ENCODE results near the gene GDF11. TPM values are rescaled to one million over a fixed set of nuclear protein-coding genes. Genes with fewer than 3 reads are reported as not detected.

Gene GDF11
- total RNA-seq, 1 donor = 4.7 TPM

DNA sequence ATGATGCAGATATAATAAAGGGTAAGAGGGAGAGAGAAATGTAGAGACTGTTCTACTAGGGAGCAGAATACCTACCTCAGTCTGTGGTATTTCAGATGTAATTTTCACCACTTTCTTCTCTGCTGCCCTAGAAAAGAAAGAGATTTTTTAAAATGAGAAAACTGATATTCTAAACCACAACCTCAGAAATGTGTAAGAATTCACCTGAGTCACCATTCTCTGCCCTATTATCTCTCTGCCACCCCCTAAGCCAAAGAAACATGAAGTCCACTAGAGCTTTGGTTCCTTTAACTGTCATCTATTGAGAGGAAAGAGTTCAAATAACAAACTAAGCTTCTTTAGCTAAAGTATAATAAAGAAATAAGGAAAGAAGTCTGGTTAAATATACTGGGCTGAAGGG, 53.0 kb downstream of the GDF11 start:
- TF ChIP-seq, protein P1, sequence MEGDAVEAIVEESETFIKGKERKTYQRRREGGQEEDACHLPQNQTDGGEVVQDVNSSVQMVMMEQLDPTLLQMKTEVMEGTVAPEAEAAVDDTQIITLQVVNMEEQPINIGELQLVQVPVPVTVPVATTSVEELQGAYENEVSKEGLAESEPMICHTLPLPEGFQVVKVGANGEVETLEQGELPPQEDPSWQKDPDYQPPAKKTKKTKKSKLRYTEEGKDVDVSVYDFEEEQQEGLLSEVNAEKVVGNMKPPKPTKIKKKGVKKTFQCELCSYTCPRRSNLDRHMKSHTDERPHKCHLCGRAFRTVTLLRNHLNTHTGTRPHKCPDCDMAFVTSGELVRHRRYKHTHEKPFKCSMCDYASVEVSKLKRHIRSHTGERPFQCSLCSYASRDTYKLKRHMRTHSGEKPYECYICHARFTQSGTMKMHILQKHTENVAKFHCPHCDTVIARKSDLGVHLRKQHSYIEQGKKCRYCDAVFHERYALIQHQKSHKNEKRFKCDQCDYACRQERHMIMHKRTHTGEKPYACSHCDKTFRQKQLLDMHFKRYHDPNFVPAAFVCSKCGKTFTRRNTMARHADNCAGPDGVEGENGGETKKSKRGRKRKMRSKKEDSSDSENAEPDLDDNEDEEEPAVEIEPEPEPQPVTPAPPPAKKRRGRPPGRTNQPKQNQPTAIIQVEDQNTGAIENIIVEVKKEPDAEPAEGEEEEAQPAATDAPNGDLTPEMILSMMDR (IDR thresholded peaks at IDR 0.05; ENCODE audit: insufficient read depth, low read length) = no peak
- DNase-seq (ENCODE audit: low read depth) = no peak
- H3K4me3 ChIP-seq (ENCODE audit: low read depth, low read length) = no peak overlapping the region

GRCh38 chr12:55797068-55797467, 54.1 kb downstream of the GDF11 start:
- TF ChIP-seq, protein P1 (IDR thresholded peaks at IDR 0.05; ENCODE audit: insufficient read depth, low read length) = peak; percentile 63
- no peak overlapping the region for H3K4me3 ChIP-seq (ENCODE audit: low read depth, low read length)
- DNase-seq (ENCODE audit: low read depth) = peak; percentile 69

GRCh38 chr12:55797550-55797949, 54.6 kb downstream of the GDF11 start:
- no peak overlapping the region for H3K4me3 ChIP-seq (ENCODE audit: low read depth, low read length)
- TF ChIP-seq, protein P1 (IDR thresholded peaks at IDR 0.05; ENCODE audit: insufficient read depth, low read length) = no peak
- no peak for DNase-seq (ENCODE audit: low read depth)

Small RNA genes lying within 50 kb of the gene (small RNA-seq; reads per million reads assigned to genes)
- gene AC009779.1 = not detected
- gene RF00017 = not detected

Other genes with a start within 250 kb of the GDF11 start
- gene OR6C4, start 193.5 kb upstream of the GDF11 start, total RNA-seq (ENCODE audit: low replicate concordance) = not detected in 2 replicates
- gene OR2AP1, start 170.7 kb upstream of the GDF11 start, total RNA-seq (ENCODE audit: low replicate concordance) = not detected in 2 replicates
- gene OR10P1, start 106.2 kb upstream of the GDF11 start, total RNA-seq (ENCODE audit: low replicate concordance) = not detected in 2 replicates
- gene ITGA7, start 35.2 kb upstream of the GDF11 start, total RNA-seq (ENCODE audit: low replicate concordance) = 13.9 and 37.6 TPM in 2 replicates
- gene BLOC1S1, start 27.1 kb upstream of the GDF11 start, total RNA-seq (ENCODE audit: low replicate concordance) = 64.1 and 70.2 TPM in 2 replicates
- 13.3 and 17.7 TPM in 2 replicates for gene RDH5, start 22.7 kb upstream of the GDF11 start, total RNA-seq (ENCODE audit: low replicate concordance)
- gene CD63, start 14.1 kb upstream of the GDF11 start, total RNA-seq (ENCODE audit: low replicate concordance) = 2,365 and 6,536 TPM in 2 replicates
- gene SARNP, start 74.6 kb downstream of the GDF11 start, total RNA-seq (ENCODE audit: low replicate concordance) = 84.6 and 165 TPM in 2 replicates
- gene ORMDL2, start 74.9 kb downstream of the GDF11 start, total RNA-seq (ENCODE audit: low replicate concordance) = 7.6 and 16.9 TPM in 2 replicates
- gene DNAJC14, start 86.5 kb downstream of the GDF11 start, total RNA-seq (ENCODE audit: low replicate concordance) = 26.4 and 48.3 TPM in 2 replicates
- 9.7 and 11.1 TPM in 2 replicates for gene MMP19, start 99.8 kb downstream of the GDF11 start, total RNA-seq (ENCODE audit: low replicate concordance)
- 23.3 and 35.7 TPM in 2 replicates for gene PYM1, start 184.8 kb downstream of the GDF11 start, total RNA-seq (ENCODE audit: low replicate concordance)
- 50.6 and 62.1 TPM in 2 replicates for gene DGKA, start 188.0 kb downstream of the GDF11 start, total RNA-seq (ENCODE audit: low replicate concordance)
- 0.27 and 0.82 TPM in 2 replicates for gene PMEL, start 222.9 kb downstream of the GDF11 start, total RNA-seq (ENCODE audit: low replicate concordance)
- gene CDK2, start 223.7 kb downstream of the GDF11 start, total RNA-seq (ENCODE audit: low replicate concordance) = 8.5 and 38.5 TPM in 2 replicates
- gene RAB5B, start 231.0 kb downstream of the GDF11 start, total RNA-seq (ENCODE audit: low replicate concordance) = 47.8 and 75.2 TPM in 2 replicates

Data from fibroblast of the aortic adventitia (primary cell).